Fibroblast of lung (primary cell): ENCODE data around the gene COG2.

Experiments used
- CTCF ChIP-seq, 2 donors: IDR thresholded peaks in 1 of 2; conservative IDR thresholded peaks in 1 of 2; 1 replicate in 1 of 2; 2 replicates in 1 of 2; pipeline ENCODE4 v1.5.1; 2011 to 2012; ENCODE audit warnings: low read length in 2 of 2, control low read depth in 1 of 2, inconsistent platforms in 1 of 2, low read depth in 1 of 2, mild to moderate bottlenecking in 1 of 2
- EZH2 ChIP-seq: IDR thresholded peaks from 2 replicates; pipeline ENCODE4 v1.5.1; 2012; ENCODE audit warnings: low read length, control low read depth, mild to moderate bottlenecking; ENCODE audit errors: missing control alignments

- no peak for TF ChIP-seq EZH2
- no peak for TF ChIP-seq CTCF (conservative IDR thresholded peaks at IDR 0.05 in 1 of 2, IDR thresholded peaks at IDR 0.05 in 1 of 2; ENCODE audit: low read depth in 1 of 2, low read length in 2 of 2)
These were observed 5.8 kb downstream of the COG2 start for GRCh38 chr1:230648114-230648513.
